Pancreas (tissue), 10 donors: ENCODE data around the gene FAM222B. TPM values are rescaled to one million over a fixed set of nuclear protein-coding genes. Genes with fewer than 3 reads are reported as not detected.
A peak's percentile ranks its signal among the peaks of the same experiment; 100 is the strongest.
"Not testable (repeated sequence)": the region's sequence is repeated elsewhere in the genome, so short reads cannot be mapped to it uniquely, and the experiment has no call there.

Source experiments
- ATAC-seq, 4 donors: fragments of 200-7000 bp; cut with Tn5 transposase; one replicate each; pipeline versions ENCODE4 v1.8.0 to v1.9.1; 2020; ENCODE audit warnings: mild to moderate bottlenecking in 4 of 4, moderate library complexity in 4 of 4
- DNase-seq, 6 donors: peaks; one replicate each; pipeline ENCODE4 v3.0.0-alpha.2; 2020
- FAIRE-seq: peaks from 2 replicates; lab custom pipeline; 2012; peaks lifted over from hg19 to GRCh38; lab: Jason Lieb, UNC
- H3K27ac ChIP-seq, 4 donors: fragments of 200-600 bp; sonication (generic); 1 replicate in 3 of 4; 2 replicates in 1 of 4; pipeline versions ENCODE4 v1.5.0 to v1.8.0; 2020
- H3K27me3 ChIP-seq, 4 donors: fragments of 200-600 bp; one replicate each; pipeline ENCODE4 v1.8.0; 2021
- H3K36me3 ChIP-seq, 3 donors: fragments of 200-600 bp; sonication (generic) in 1 of 3; one replicate each; pipeline versions ENCODE4 v1.5.0 to v1.8.0; 2020 to 2021
- H3K4me1 ChIP-seq, 3 donors: fragments of 200-600 bp; one replicate each; pipeline ENCODE4 v1.8.0; 2021
- H3K4me3 ChIP-seq, 4 donors: fragments of 200-600 bp; sonication (generic) in 2 of 4; one replicate each; pipeline versions ENCODE4 v1.5.0 to v1.8.0; 2020 to 2021
- H3K9me3 ChIP-seq, 4 donors: fragments of 200-600 bp; one replicate each; pipeline ENCODE4 v1.8.0; 2021
- whole genome bisulfite sequencing, 2 donors: extraction: QIAGEN DNeasy Blood & Tissue Kit; methylation state at CpG; one replicate each; pipeline ENCODE4 v1.1.7; 2013; 5-methylcytosine and 5-hydroxymethylcytosine counted together
- intact Hi-C, 3 donors: fragments of 100-400 bp; cut with DNase I; formaldehyde crosslinking; loops; one replicate each; pipeline versions ENCODE4 v1.11.1 to v1.14.2; 2022
- polyA plus RNA-seq, 2 donors: library from polyadenylated mRNA; stranded (reverse); fragments of 200-250 nt; gene quantifications; one replicate each; pipeline ENCODE4 v1.2.3, GENCODE V29; 2013
- total RNA-seq, 6 donors: library from RNA; stranded (reverse); fragmentation: NEBNext Ultra II Directional in 4 of 6; extraction: Animal tissue kit (Norgen Biotek cat#: 25700) in 4 of 6; gene quantifications; one replicate each; pipeline versions ENCODE4 v1.2.1 to v1.2.4, GENCODE V29; 2021 to 2023
- TF ChIP-seq, protein P1 (sequence below), 4 donors: fragments of 200-600 bp; sonication (generic) in 3 of 4; IDR thresholded peaks; one replicate each; pipeline versions ENCODE4 v1.5.0 to v1.8.0; 2021; ENCODE audit warnings: antibody characterized with exemption in 4 of 4
- donor health status: healthy with polysubstance abuse.
- donor health status: DM: no; HTN: no; CAD: no; lungs with moderate emphysema.
- donor health status: DM: no; HTN: no; CAD: no.
- donor health status: control.
- donor health status: control.
- donor health status: Bipolar disorder and iron deficiency.
- donor health status: DM: yes; HTN: yes; CAD: no.
- donor health status: DM: no; HTN: no; CAD: no.
- donor health status: DM: no; HTN: no; CAD: no.
- donor health status: DM: yes; HTN: yes; CAD: no.

FAM222B gene
- total and polyA plus RNA-seq, 8 donors = 5.5 to 15.6 (median 8.1) TPM

- Histone ChIP-seq H3K4me3 (no peak overlapping the region), H3K9me3 (no peaks in the 10 kb centered on the region), H3K4me1 (no peaks in the 10 kb centered on the region), H3K27me3 (no peaks in the 10 kb centered on the region), H3K36me3 (no peaks in the 10 kb centered on the region), H3K27ac (no peak overlapping the region)
- WGBS, 2 donors = 91 to 95% methylated on average over 12 of the region's 12 CpGs
- TF ChIP-seq, protein P1, sequence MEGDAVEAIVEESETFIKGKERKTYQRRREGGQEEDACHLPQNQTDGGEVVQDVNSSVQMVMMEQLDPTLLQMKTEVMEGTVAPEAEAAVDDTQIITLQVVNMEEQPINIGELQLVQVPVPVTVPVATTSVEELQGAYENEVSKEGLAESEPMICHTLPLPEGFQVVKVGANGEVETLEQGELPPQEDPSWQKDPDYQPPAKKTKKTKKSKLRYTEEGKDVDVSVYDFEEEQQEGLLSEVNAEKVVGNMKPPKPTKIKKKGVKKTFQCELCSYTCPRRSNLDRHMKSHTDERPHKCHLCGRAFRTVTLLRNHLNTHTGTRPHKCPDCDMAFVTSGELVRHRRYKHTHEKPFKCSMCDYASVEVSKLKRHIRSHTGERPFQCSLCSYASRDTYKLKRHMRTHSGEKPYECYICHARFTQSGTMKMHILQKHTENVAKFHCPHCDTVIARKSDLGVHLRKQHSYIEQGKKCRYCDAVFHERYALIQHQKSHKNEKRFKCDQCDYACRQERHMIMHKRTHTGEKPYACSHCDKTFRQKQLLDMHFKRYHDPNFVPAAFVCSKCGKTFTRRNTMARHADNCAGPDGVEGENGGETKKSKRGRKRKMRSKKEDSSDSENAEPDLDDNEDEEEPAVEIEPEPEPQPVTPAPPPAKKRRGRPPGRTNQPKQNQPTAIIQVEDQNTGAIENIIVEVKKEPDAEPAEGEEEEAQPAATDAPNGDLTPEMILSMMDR (IDR thresholded peaks at IDR 0.05) = no peak
- FAIRE-seq (no peak), ATAC-seq (no peak), DNase-seq (peak in 2 of 6 donors; percentile 30 to 59)
- intact Hi-C loops = no loop called here
Measured at GRCh38 chr17:28737316-28737715, 105.3 kb downstream of the FAM222B start.

DNA sequence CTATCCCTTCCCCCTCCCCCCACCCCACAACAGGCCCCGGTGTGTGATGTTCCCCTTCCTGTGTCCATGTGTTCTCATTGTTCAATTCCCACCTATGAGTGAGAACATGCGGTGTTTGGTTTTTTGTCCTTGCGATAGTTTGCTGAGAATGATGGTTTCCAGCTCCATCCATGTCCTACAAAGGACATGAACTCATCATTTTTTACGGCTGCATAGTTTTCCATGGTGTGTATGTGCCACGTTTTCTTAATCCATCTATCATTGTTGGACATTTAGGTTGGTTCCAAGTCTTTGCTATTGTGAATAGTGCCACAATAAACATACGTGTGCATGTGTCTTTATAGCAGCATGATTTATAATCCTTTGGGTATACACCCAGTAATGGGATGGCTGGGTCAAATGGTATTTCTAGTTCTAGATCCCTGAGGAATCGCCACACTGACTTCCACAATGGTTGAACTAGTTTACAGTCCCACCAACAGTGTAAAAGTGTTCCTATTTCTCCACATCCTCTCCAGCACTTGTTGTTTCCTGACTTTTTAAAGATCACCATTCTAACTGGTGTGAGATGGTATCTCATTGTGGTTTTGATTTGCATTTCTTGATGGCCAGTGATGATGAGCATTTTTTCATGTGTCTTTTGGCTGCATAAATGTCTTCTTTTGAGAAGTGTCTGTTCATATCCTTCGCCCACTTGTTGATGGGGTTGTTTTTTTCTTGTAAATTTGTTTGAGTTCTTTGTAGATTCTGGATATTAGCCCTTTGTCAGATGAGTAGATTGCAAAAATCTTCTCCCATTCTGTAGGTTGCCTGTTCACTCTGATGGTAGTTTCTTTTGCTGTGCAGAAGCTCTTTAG is 106.4 kb downstream of the FAM222B start:
- H3K4me1 ChIP-seq, H3K4me3 ChIP-seq, DNase-seq, H3K27me3 ChIP-seq, ATAC-seq, FAIRE-seq, H3K9me3 ChIP-seq, intact Hi-C loops, H3K36me3 ChIP-seq, H3K27ac ChIP-seq: not testable (repeated sequence)
- 90 to 94% methylated on average over 4 to 5 of the region's 8 CpGs for WGBS, 2 donors

DNA sequence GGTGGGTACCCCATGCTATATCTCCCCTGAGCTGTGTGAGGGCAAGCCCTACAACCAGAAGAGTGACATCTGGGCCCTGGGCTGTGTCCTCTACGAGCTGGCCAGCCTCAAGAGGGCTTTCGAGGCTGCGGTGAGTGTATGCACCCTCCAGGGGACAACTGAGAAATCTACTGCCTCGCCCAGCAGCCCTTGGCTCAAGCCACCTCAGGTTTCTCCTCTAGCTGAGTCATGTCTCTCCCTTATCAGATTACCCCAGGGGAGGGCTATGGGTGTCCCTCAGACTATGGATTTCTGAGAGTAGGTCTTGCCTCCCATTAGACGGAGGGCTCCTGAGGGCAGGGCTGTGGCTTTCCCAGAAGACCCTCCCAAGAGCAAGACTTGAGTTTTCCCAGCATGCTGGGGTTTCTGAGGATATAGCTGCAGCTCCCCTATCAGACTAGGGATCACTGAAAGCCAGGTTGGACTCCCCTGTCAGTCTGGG is 107.3 kb downstream of the FAM222B start:
- intact Hi-C loops = no loop called here
- H3K36me3 ChIP-seq = no peaks in the 10 kb centered on the region
- 74 to 76% methylated on average over 5 of the region's 5 CpGs for WGBS, 2 donors
- DNase-seq (peak in 2 of 6 donors; percentile 12 to 50), ATAC-seq (peak in 1 of 4 donors; percentile 38), FAIRE-seq (no peak)
- no peaks in the 10 kb centered on the region for H3K4me1 ChIP-seq
- no peak overlapping the region for H3K27ac ChIP-seq
- TF ChIP-seq, protein P1 (IDR thresholded peaks at IDR 0.05) = no peak
- H3K4me3 ChIP-seq = no peak overlapping the region
- no peaks in the 10 kb centered on the region for H3K27me3 ChIP-seq
- no peaks in the 10 kb centered on the region for H3K9me3 ChIP-seq

DNA sequence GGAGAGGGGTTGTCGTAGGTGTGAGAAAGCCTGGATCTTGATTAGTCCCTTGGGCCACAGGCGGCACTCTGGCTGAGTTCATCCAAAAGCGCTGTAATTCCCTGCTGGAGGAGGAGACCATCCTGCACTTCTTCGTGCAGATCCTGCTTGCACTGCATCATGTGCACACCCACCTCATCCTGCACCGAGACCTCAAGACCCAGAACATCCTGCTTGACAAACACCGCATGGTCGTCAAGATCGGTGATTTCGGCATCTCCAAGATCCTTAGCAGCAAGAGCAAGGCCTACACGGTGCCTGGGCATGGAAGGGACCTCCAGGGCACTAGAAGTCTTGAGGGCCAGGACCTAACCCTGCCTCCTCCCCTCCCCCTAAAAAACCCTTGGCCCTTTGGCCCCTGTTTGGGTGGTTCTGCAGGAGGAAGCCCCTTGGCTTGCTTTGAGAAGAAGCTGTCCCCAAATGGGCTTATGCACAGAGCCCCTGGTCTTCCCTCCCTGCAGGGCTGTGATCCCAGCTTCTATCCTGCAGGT is 107.8 kb downstream of the FAM222B start:
- ATAC-seq = no peak
- TF ChIP-seq, protein P1 (IDR thresholded peaks at IDR 0.05) = no peak
- no peak for FAIRE-seq
- Histone ChIP-seq H3K36me3 (no peaks in the 10 kb centered on the region), H3K4me1 (no peaks in the 10 kb centered on the region), H3K9me3 (no peaks in the 10 kb centered on the region), H3K4me3 (no peak overlapping the region), H3K27ac (no peak overlapping the region), H3K27me3 (no peaks in the 10 kb centered on the region)
- DNase-seq = peak in 1 of 6 donors; percentile 3
- WGBS, 2 donors = 88% methylated on average over 10 of the region's 10 CpGs
- intact Hi-C loops = no loop called here

DNA sequence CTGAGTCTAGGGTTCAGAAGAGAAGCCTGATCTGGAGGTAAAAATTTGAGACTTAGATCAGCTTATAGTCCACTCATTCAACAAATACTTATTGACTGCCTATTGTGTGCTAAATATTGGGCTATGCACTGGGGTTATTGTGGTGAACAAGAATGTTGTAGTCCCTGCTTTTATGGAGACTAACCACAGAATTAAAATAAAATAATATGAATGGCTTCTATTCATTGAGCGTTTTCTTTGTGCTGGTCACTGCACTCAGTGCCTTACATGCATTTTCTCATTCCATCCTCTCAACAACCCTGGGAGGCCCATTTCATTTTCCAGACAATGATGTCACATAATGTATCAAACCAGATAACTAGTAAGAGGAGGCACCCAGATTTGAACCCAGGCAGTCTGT is 109.2 kb downstream of the FAM222B start:
- H3K4me3 ChIP-seq = no peak overlapping the region
- FAIRE-seq (no peak), ATAC-seq (no peak), DNase-seq (no peak)
- H3K4me1 ChIP-seq = peaks cover 0 to 5% (median 0%) of the 10 kb centered on the region in 3 donors
- H3K27me3 ChIP-seq = no peaks in the 10 kb centered on the region
- H3K36me3 ChIP-seq = no peaks in the 10 kb centered on the region
- WGBS, 2 donors = 88 to 93% methylated on average over 1 of the region's 1 CpG
- no peaks in the 10 kb centered on the region for H3K9me3 ChIP-seq
- TF ChIP-seq, protein P1 (IDR thresholded peaks at IDR 0.05) = no peak
- intact Hi-C loops = no loop called here
- no peak overlapping the region for H3K27ac ChIP-seq
